SH-SY5Y (cell line): ENCODE results near the gene SLC43A1.

Experiments used
- GATA2 ChIP-seq: IDR thresholded peaks from 2 replicates; pipeline ENCODE4 v1.6.1; 2011; ENCODE audit warnings: mild to moderate bottlenecking, low read depth, low read length
- GATA3 ChIP-seq: IDR thresholded peaks from 2 replicates; pipeline ENCODE4 v1.6.1; 2011; ENCODE audit warnings: low read depth, mild to moderate bottlenecking, low read length, moderate library complexity

DNA sequence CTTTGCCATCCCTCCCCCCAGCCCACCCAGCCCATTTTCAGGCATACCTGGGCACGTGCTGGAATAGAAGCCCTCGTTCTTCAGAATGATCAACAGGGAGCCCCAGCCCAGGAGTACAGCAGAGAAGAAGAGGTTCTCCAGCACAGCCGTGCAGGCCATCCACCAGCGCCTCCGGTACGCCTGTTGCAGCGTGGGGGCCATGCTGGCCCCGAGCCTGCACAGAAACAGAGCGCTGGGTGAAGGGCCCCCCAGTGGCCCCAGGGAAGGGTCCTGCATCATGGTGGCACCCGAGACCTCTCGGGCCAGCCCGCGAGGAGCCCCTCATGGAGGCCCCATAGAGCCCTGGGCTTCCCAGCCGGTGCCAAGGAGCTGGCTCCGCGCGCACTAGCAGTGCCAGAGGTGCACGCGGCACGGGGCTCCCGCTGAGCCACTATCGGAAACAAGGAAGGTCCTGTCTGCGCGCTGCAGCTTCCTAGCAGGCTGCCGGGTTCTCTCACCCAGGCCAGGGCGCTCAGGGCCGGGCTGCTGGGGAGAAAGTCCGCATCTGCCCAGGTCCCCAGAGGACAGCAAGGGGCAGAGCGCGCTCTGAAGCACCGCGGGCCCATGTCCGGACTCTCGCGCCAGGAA, 1.5 kb downstream of the SLC43A1 start:
- TF ChIP-seq GATA2 = no peak
- TF ChIP-seq GATA3 = no peak
